HEK293T (cell line): ENCODE data around the gene NUCB2.

Experiments
- CTCF ChIA-PET: fragments of 350-600 bp; formaldehyde crosslinking; extraction: SDS; loops from one replicate; lab custom pipeline; 2021; ENCODE audit warnings: antibody characterized with exemption, inconsistent platforms; lab: Yijun Ruan, JAX
- POLR2A ChIA-PET: fragments of 350-600 bp; formaldehyde crosslinking; extraction: SDS; loops from one replicate; lab custom pipeline; 2020; ENCODE audit warnings: antibody characterized with exemption, inconsistent platforms; lab: Yijun Ruan, JAX
- DNase-seq: peaks from one replicate; pipeline ENCODE4 v3.0.0; 2012; ENCODE audit warnings: mixed read lengths; ENCODE audit errors: extremely low spot score
- ARNT ChIP-seq: fragments of 450-650 bp; IDR thresholded peaks from 2 replicates; pipeline ENCODE4 v1.6.1; 2017; ENCODE audit warnings: mild to moderate bottlenecking
- BHLHE40 ChIP-seq: fragments of 450-650 bp; IDR thresholded peaks from 2 replicates; pipeline ENCODE4 v1.6.1; 2016; ENCODE audit warnings: mild to moderate bottlenecking, moderate library complexity, borderline replicate concordance
- CTBP1 ChIP-seq: fragments of 450-650 bp; IDR thresholded peaks from 2 replicates; pipeline ENCODE4 v1.6.1; 2016; ENCODE audit warnings: borderline replicate concordance
- ELF4 ChIP-seq: fragments of 450-650 bp; IDR thresholded peaks from 2 replicates; pipeline ENCODE4 v1.6.1; 2017; ENCODE audit warnings: antibody characterized with exemption
- FOXA1 ChIP-seq: fragments of 450-650 bp; IDR thresholded peaks from 2 replicates; pipeline ENCODE4 v1.6.1; 2016; ENCODE audit warnings: mild to moderate bottlenecking
- FOXK2 ChIP-seq: fragments of 450-650 bp; IDR thresholded peaks from 2 replicates; pipeline ENCODE4 v1.6.1; 2016; ENCODE audit warnings: mild to moderate bottlenecking
- FOXM1 ChIP-seq: fragments of 450-650 bp; IDR thresholded peaks from 2 replicates; pipeline ENCODE4 v1.6.1; 2017; ENCODE audit warnings: mild to moderate bottlenecking, borderline replicate concordance
- HDGF ChIP-seq: fragments of 450-650 bp; IDR thresholded peaks from 2 replicates; pipeline ENCODE4 v1.6.1; 2017; ENCODE audit warnings: antibody characterized with exemption, borderline replicate concordance
- L3MBTL2 ChIP-seq: fragments of 450-650 bp; conservative IDR thresholded peaks from 2 replicates; pipeline ENCODE4 v1.6.1; 2016; ENCODE audit warnings: mild to moderate bottlenecking
- LEF1 ChIP-seq: fragments of 450-650 bp; IDR thresholded peaks from 2 replicates; pipeline ENCODE4 v1.6.1; 2017; ENCODE audit warnings: mild to moderate bottlenecking, borderline replicate concordance
- NFRKB ChIP-seq: fragments of 450-650 bp; IDR thresholded peaks from 2 replicates; pipeline ENCODE4 v1.6.1; 2016; ENCODE audit warnings: mild to moderate bottlenecking, moderate library complexity
- PKNOX1 ChIP-seq: fragments of 450-650 bp; IDR thresholded peaks from 2 replicates; pipeline ENCODE4 v1.6.1; 2016
- SP1 ChIP-seq: fragments of 450-650 bp; IDR thresholded peaks from 2 replicates; pipeline ENCODE4 v1.6.1; 2017
- SUZ12 ChIP-seq: fragments of 450-650 bp; IDR thresholded peaks from 2 replicates; pipeline ENCODE4 v1.6.1; 2016; ENCODE audit warnings: mild to moderate bottlenecking
- TARDBP ChIP-seq: fragments of 450-650 bp; IDR thresholded peaks from 2 replicates; pipeline ENCODE4 v1.6.1; 2016
- ZNF384 ChIP-seq: fragments of 450-650 bp; IDR thresholded peaks from 2 replicates; pipeline ENCODE4 v1.6.1; 2016

NUCB2 gene

GRCh38 chr11:17343907-17344306 lies 67.4 kb downstream of the NUCB2 start:
- DNase-seq = no peak
- CTCF ChIA-PET = no interaction called here
- POLR2A ChIA-PET = interaction anchor here (1.5 kb wide), 1 partner anchor 10 kb away, joined by 7 read pairs; no protein-coding TSS in a partner anchor

DNA sequence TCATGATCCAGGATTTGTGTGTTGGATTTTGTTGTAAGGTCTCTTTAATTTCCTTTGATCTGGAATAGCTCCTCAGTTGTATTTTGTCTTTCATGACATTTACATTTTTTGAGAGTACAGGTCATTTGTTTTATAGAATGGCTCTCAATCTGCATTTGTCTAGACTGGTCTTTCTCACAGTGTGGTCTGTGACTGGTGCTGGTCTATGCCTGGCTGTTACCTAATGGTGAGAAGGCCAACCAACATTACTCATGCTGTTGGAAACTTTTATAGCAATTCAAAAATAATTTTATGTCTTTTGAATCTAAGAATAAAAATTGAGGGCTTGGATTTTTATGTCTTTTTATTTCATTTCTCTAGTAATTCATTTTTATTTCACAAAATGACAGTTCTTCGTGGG lies 71.1 kb downstream of the NUCB2 start:
- TF ChIP-seq ZNF384 = no peak
- TF ChIP-seq SP1 = no peak
- TF ChIP-seq TARDBP = no peak
- no peak for TF ChIP-seq HDGF
- TF ChIP-seq FOXK2 = no peak
- TF ChIP-seq FOXM1 = no peak
- no peak for DNase-seq
- POLR2A ChIA-PET = interaction anchor here (1.4 kb wide), 1 partner anchor 71 kb away, joined by 3 read pairs; the partner anchor contains the start of gene NUCB2
- CTCF ChIA-PET = interaction anchor here (0.7 kb wide), 1 partner anchor 46 kb away, joined by 3 read pairs; no protein-coding TSS in a partner anchor

More at GRCh38 chr11:17343907-17344306, 67.4 kb downstream of the NUCB2 start:
- no peak for TF ChIP-seq HDGF
- no peak for TF ChIP-seq ZNF384
- no peak for TF ChIP-seq FOXA1
- TF ChIP-seq NFRKB = no peak
- TF ChIP-seq LEF1 = no peak
- no peak for TF ChIP-seq BHLHE40
- TF ChIP-seq TARDBP = no peak
- no peak for TF ChIP-seq ELF4

GRCh38 chr11:17350455-17351171 lies 74.1 kb downstream of the NUCB2 start:
- ChIA-PET CTCF (no interaction called here), POLR2A (no interaction called here)
- DNase-seq = no peak
- TF ChIP-seq PKNOX1 (no peak), NFRKB (no peak), SUZ12 (no peak), L3MBTL2 (no peak), FOXM1 (no peak), ZNF384 (no peak), ELF4 (no peak), HDGF (no peak), TARDBP (no peak), FOXA1 (no peak), LEF1 (no peak), ARNT (no peak), FOXK2 (no peak), SP1 (no peak)

GRCh38 chr11:17351172-17351509 lies 74.6 kb downstream of the NUCB2 start:
- ChIA-PET POLR2A (no interaction called here), CTCF (no interaction called here)
- TF ChIP-seq ARNT (no peak), BHLHE40 (no peak), FOXK2 (no peak), TARDBP (no peak), NFRKB (no peak), SUZ12 (no peak), HDGF (no peak), SP1 (no peak), CTBP1 (no peak), FOXA1 (no peak), L3MBTL2 (no peak), FOXM1 (no peak), LEF1 (no peak)

DNA sequence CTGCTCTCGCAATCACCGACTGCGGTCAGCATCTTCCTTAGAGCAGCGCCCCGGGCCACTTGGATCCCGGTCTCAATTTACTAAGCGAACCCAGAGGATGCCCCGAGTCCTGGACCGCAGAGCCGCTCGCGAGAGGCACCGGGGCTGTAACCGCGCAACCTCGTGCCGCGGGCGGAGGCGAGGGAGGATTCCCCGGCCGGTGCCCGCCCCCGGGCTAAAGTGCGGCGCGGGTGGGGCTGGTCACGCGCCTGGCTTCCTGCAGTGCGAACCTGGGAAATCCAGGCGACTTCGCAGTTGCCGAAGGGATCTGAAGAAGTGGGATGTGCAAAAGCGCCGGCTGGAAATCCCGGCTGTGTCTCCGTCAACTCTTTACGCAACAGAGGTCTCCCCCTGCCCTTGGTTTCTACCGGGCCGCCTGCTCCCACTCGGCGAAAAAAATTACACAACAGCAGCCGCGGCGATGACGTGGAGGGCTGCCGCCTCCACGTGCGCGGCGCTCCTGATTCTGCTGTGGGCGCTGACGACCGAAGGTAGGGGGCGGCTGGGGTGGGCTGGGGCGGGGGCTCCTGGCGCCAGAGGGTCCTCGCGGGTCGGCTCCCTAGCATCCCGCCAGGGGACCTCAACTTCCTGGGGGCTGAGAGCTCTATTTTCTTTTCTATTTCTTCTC lies 75.1 kb downstream of the NUCB2 start, which contains the start of gene NCR3LG1:
NCR3LG1 (plus strand) TSS at position 291 of the 667 bp plus-strand sequence; CDS start at position 461, 170 bp downstream.
- DNase-seq = peak; percentile 57
- no peak for TF ChIP-seq LEF1
- peak; percentile 95 for TF ChIP-seq L3MBTL2
- TF ChIP-seq FOXM1 = peak; percentile 26; the same call in 1 of the 2 replicates
- TF ChIP-seq TARDBP = no peak
- TF ChIP-seq ZNF384 = peak; percentile 78
- no peak for TF ChIP-seq ARNT
- ChIA-PET POLR2A (no interaction called here), CTCF (interaction anchor here (0.7 kb wide), 1 partner anchor 176 kb away, joined by 5 read pairs; no protein-coding TSS in a partner anchor)

More at GRCh38 chr11:17351172-17351509, 74.6 kb downstream of the NUCB2 start:
- DNase-seq = no peak

GRCh38 chr11:17352950-17353820 lies 76.6 kb downstream of the NUCB2 start:
- ChIA-PET POLR2A (interaction anchor here (0.8 to 1.4 kb wide), 8 partner anchors 9 to 145 kb away, joined by 3 to 8 read pairs (median 4); partner anchors contain the start of genes NUCB2 and PIK3C2A), CTCF (interaction anchor here (0.6 to 2.3 kb wide), 7 partner anchors 13 to 259 kb away, joined by 3 to 10 read pairs (median 4); no protein-coding TSS in a partner anchor)
- peak; percentile 27; the same call in 1 of the 2 replicates for TF ChIP-seq PKNOX1
- peak; percentile 24; the same call in 1 of the 2 replicates for TF ChIP-seq TARDBP
- no peak for TF ChIP-seq NFRKB
- TF ChIP-seq SP1 = no peak
- TF ChIP-seq SUZ12 = no peak
- TF ChIP-seq L3MBTL2 = peak; percentile 83
- no peak for TF ChIP-seq FOXM1
- TF ChIP-seq HDGF = no peak
- peak; percentile 62 for DNase-seq
